ENCODE data around the gene CFAP57. TPM values are rescaled to one million over a fixed set of nuclear protein-coding genes. Genes with fewer than 3 reads are reported as not detected.

Gene CFAP57
- total RNA-seq, 4 donors from 2014 or later: 0.10 to 0.81 (median 0.11) TPM; not detected in 1

GRCh38 chr1:43237121-43237520, 65.0 kb downstream of the CFAP57 start:
- no peak for DNase-seq (ENCODE audit: low spot score in 2 of 2)
- Histone ChIP-seq H3K36me3 (no peaks in the 10 kb centered on the region), H3K9me3 (no peaks in the 10 kb centered on the region), H3K4me3 (no peak overlapping the region), H3K27ac (no peak overlapping the region), H3K27me3 (no peaks in the 10 kb centered on the region), H3K4me1 (peaks cover 23% of the 10 kb centered on the region)
- TF ChIP-seq POLR2AphosphoS5 (IDR thresholded peaks at IDR 0.05) (no peak), POLR2A (IDR thresholded peaks at IDR 0.05) (no peak), EP300 (IDR thresholded peaks at IDR 0.05) (no peak), CTCF (IDR thresholded peaks at IDR 0.05) (no peak)
- WGBS: 60% methylated on average over 1 of the region's 1 CpG

GRCh38 chr1:43238085-43238484, 66.0 kb downstream of the CFAP57 start:
- TF ChIP-seq EP300 (IDR thresholded peaks at IDR 0.05) (no peak), CTCF (IDR thresholded peaks at IDR 0.05) (peak; percentile 9 to 51)

GRCh38 chr1:43238991-43239469, 66.9 kb downstream of the CFAP57 start:
- no peak for TF ChIP-seq POLR2A (IDR thresholded peaks at IDR 0.05)
- TF ChIP-seq EP300 (IDR thresholded peaks at IDR 0.05): no peak
- no peak for TF ChIP-seq CTCF (IDR thresholded peaks at IDR 0.05)
- TF ChIP-seq POLR2AphosphoS5 (IDR thresholded peaks at IDR 0.05): no peak
- WGBS: 78% methylated on average over 3 of the region's 3 CpGs
- Histone ChIP-seq H3K27ac (no peak overlapping the region), H3K4me3 (no peak overlapping the region), H3K9me3 (no peaks in the 10 kb centered on the region), H3K27me3 (no peaks in the 10 kb centered on the region), H3K4me1 (peaks cover 18% of the 10 kb centered on the region), H3K36me3 (no peaks in the 10 kb centered on the region)
- no peak for DNase-seq (ENCODE audit: low spot score in 2 of 2)

More at GRCh38 chr1:43238085-43238484, 66.0 kb downstream of the CFAP57 start:
- Histone ChIP-seq H3K27ac (no peak overlapping the region), H3K9me3 (no peaks in the 10 kb centered on the region), H3K27me3 (no peaks in the 10 kb centered on the region), H3K4me1 (peaks cover 18% of the 10 kb centered on the region), H3K36me3 (no peaks in the 10 kb centered on the region), H3K4me3 (no peak overlapping the region)
- WGBS: 19% methylated on average over 5 of the region's 5 CpGs
- no peak for DNase-seq (ENCODE audit: low spot score in 2 of 2)

GRCh38 chr1:43239484-43239883, 67.4 kb downstream of the CFAP57 start:
- no peak for DNase-seq (ENCODE audit: low spot score in 2 of 2)
- no peaks in the 10 kb centered on the region for H3K9me3 ChIP-seq
- no peak for TF ChIP-seq CTCF (IDR thresholded peaks at IDR 0.05)
- TF ChIP-seq POLR2AphosphoS5 (IDR thresholded peaks at IDR 0.05): no peak
- TF ChIP-seq POLR2A (IDR thresholded peaks at IDR 0.05): no peak
- no peak for TF ChIP-seq EP300 (IDR thresholded peaks at IDR 0.05)
- no peaks in the 10 kb centered on the region for H3K27me3 ChIP-seq
- peaks cover 18% of the 10 kb centered on the region for H3K4me1 ChIP-seq
- H3K36me3 ChIP-seq: no peaks in the 10 kb centered on the region
- no peak overlapping the region for H3K4me3 ChIP-seq
- H3K27ac ChIP-seq: no peak overlapping the region
- WGBS: 82% methylated on average over 3 of the region's 3 CpGs

- Histone ChIP-seq H3K36me3 (no peaks in the 10 kb centered on the region), H3K27me3 (no peaks in the 10 kb centered on the region), H3K4me3 (no peak overlapping the region), H3K4me1 (peaks cover 16% of the 10 kb centered on the region), H3K9me3 (no peaks in the 10 kb centered on the region), H3K27ac (no peak overlapping the region)
- TF ChIP-seq CTCF (IDR thresholded peaks at IDR 0.05) (no peak), POLR2AphosphoS5 (IDR thresholded peaks at IDR 0.05) (no peak), POLR2A (IDR thresholded peaks at IDR 0.05) (no peak)
- DNase-seq (ENCODE audit: low spot score in 2 of 2): no peak
- WGBS: 76% methylated on average over 3 of the region's 6 CpGs
These were observed 69.3 kb downstream of the CFAP57 start for GRCh38 chr1:43241413-43241836.

Data from suprapubic skin (tissue), 4 donors.